Mesendoderm (in vitro differentiated cells): Measurements from ENCODE around the gene PPFIBP1.

Source experiments
- DNase-seq: peaks from one replicate; pipeline ENCODE4 v3.0.0; 2013
- H2AK5ac ChIP-seq: 2 replicates; pipeline ENCODE4 v1.6.1; 2013; ENCODE audit warnings: low read length, inconsistent platforms
- H2BK120ac ChIP-seq: 2 replicates; pipeline ENCODE4 v1.6.1; 2013; ENCODE audit warnings: low read depth, mild to moderate bottlenecking, low read length, moderate library complexity, mixed read lengths
- H2BK15ac ChIP-seq: replicated peaks from 2 replicates; pipeline ENCODE4 v1.6.1; 2013; ENCODE audit warnings: low read depth, mild to moderate bottlenecking, moderate library complexity
- H2BK5ac ChIP-seq: 2 replicates; pipeline ENCODE4 v1.6.1; 2013; ENCODE audit warnings: low read length, inconsistent platforms
- H3K18ac ChIP-seq: 2 replicates; pipeline ENCODE4 v1.6.1; 2013; ENCODE audit warnings: mild to moderate bottlenecking, low read length, mixed read lengths
- H3K23ac ChIP-seq: one replicate; pipeline ENCODE4 v1.6.1; 2013; ENCODE audit warnings: low read length
- H3K27ac ChIP-seq: 2 replicates; pipeline ENCODE4 v1.5.1; 2013; ENCODE audit warnings: low read depth, mild to moderate bottlenecking, inconsistent platforms, low read length, moderate library complexity
- H3K27me3 ChIP-seq: 2 replicates; pipeline ENCODE4 v1.6.1; 2013; ENCODE audit warnings: low read length, control low read depth, mild to moderate bottlenecking, inconsistent platforms; ENCODE audit not compliant: insufficient read depth, poor library complexity
- H3K36me3 ChIP-seq: 2 replicates; pipeline ENCODE4 v1.6.1; 2013; ENCODE audit warnings: low read length, inconsistent platforms; ENCODE audit not compliant: control insufficient read depth, insufficient read depth
- H3K4ac ChIP-seq: one replicate; pipeline ENCODE4 v1.6.1; 2013; ENCODE audit warnings: low read depth, mild to moderate bottlenecking, low read length, moderate library complexity
- H3K4me1 ChIP-seq: 2 replicates; pipeline ENCODE4 v1.6.1; 2013; ENCODE audit warnings: low read depth, low read length, inconsistent platforms; ENCODE audit not compliant: control insufficient read depth
- H3K4me2 ChIP-seq: 2 replicates; pipeline ENCODE4 v1.6.1; 2013; ENCODE audit warnings: low read length
- H3K4me3 ChIP-seq: 2 replicates; pipeline ENCODE4 v1.5.1; 2013; ENCODE audit warnings: mild to moderate bottlenecking, low read length
- H3K56ac ChIP-seq: one replicate; pipeline ENCODE4 v1.6.1; 2013; ENCODE audit warnings: low read length
- H3K79me1 ChIP-seq: 2 replicates; pipeline ENCODE4 v1.6.1; 2013; ENCODE audit warnings: low read length, inconsistent platforms
- H3K79me2 ChIP-seq: 2 replicates; pipeline ENCODE4 v1.6.1; 2013; ENCODE audit warnings: mild to moderate bottlenecking, low read length; ENCODE audit not compliant: control insufficient read depth, insufficient read depth
- H3K9ac ChIP-seq: 2 replicates; pipeline ENCODE4 v1.6.1; 2013; ENCODE audit warnings: low read length, inconsistent platforms
- H4K5ac ChIP-seq: one replicate; pipeline ENCODE4 v1.6.1; 2013; ENCODE audit warnings: low read length
- H4K8ac ChIP-seq: one replicate; pipeline ENCODE4 v1.6.1; 2013; ENCODE audit warnings: low read depth, mild to moderate bottlenecking, control low read depth, low read length, moderate library complexity
- WGBS: extraction: QIAGEN DNeasy Blood & Tissue Kit; methylation state at CpG from one replicate; pipeline ENCODE4 v1.1.7; 2013; ENCODE audit warnings: low lambda C conversion rate, missing lambda C conversion rate; ENCODE audit not compliant: insufficient coverage; ENCODE audit errors: extremely low coverage; 5-methylcytosine and 5-hydroxymethylcytosine counted together

Gene PPFIBP1

GRCh38 chr12:27545665-27546064, 21.7 kb downstream of the PPFIBP1 start:
- no peak overlapping the region for H3K4ac ChIP-seq
- no peak overlapping the region for H2BK120ac ChIP-seq
- no peak overlapping the region for H2BK15ac ChIP-seq
- H4K8ac ChIP-seq, result no peak overlapping the region
- H3K79me1 ChIP-seq, result peaks cover 39% of the 10 kb centered on the region
- H4K5ac ChIP-seq, result no peak overlapping the region
- no peak overlapping the region for H3K27ac ChIP-seq
- H3K4me1 ChIP-seq, result peaks cover 8% of the 10 kb centered on the region
- H3K18ac ChIP-seq, result no peak overlapping the region
- no peak overlapping the region for H3K4me3 ChIP-seq
- H2BK5ac ChIP-seq, result no peak overlapping the region
- no peak overlapping the region for H2AK5ac ChIP-seq
- no peak overlapping the region for H3K4me2 ChIP-seq
- no peak overlapping the region for H3K23ac ChIP-seq
- WGBS, result no CpG with 5 or more reads among the region's 9 CpGs
- H3K79me2 ChIP-seq, result peaks cover 49% of the 10 kb centered on the region
- no peak for DNase-seq
- H3K56ac ChIP-seq, result no peak overlapping the region
- no peaks in the 10 kb centered on the region for H3K36me3 ChIP-seq
- no peaks in the 10 kb centered on the region for H3K27me3 ChIP-seq
- no peak overlapping the region for H3K9ac ChIP-seq

- H3K4me2 ChIP-seq, result no peak overlapping the region
- H4K8ac ChIP-seq, result no peak overlapping the region
- H3K27me3 ChIP-seq, result no peaks in the 10 kb centered on the region
- H2BK5ac ChIP-seq, result no peak overlapping the region
- peaks cover 39% of the 10 kb centered on the region for H3K79me1 ChIP-seq
- no peak overlapping the region for H3K4me3 ChIP-seq
- no CpG with 5 or more reads among the region's 5 CpGs for WGBS
- H3K9ac ChIP-seq, result no peak overlapping the region
- H2BK15ac ChIP-seq, result no peak overlapping the region
- peaks cover 5% of the 10 kb centered on the region for H3K4me1 ChIP-seq
- no peak overlapping the region for H4K5ac ChIP-seq
- DNase-seq, result no peak
- H3K27ac ChIP-seq, result no peak overlapping the region
- no peak overlapping the region for H3K4ac ChIP-seq
- no peak overlapping the region for H3K56ac ChIP-seq
- H3K23ac ChIP-seq, result no peak overlapping the region
- no peak overlapping the region for H3K18ac ChIP-seq
- H3K36me3 ChIP-seq, result no peaks in the 10 kb centered on the region
- H3K79me2 ChIP-seq, result peaks cover 42% of the 10 kb centered on the region
- no peak overlapping the region for H2AK5ac ChIP-seq
- no peak overlapping the region for H2BK120ac ChIP-seq
Measured at GRCh38 chr12:27547592-27547991, 23.6 kb downstream of the PPFIBP1 start.

DNA sequence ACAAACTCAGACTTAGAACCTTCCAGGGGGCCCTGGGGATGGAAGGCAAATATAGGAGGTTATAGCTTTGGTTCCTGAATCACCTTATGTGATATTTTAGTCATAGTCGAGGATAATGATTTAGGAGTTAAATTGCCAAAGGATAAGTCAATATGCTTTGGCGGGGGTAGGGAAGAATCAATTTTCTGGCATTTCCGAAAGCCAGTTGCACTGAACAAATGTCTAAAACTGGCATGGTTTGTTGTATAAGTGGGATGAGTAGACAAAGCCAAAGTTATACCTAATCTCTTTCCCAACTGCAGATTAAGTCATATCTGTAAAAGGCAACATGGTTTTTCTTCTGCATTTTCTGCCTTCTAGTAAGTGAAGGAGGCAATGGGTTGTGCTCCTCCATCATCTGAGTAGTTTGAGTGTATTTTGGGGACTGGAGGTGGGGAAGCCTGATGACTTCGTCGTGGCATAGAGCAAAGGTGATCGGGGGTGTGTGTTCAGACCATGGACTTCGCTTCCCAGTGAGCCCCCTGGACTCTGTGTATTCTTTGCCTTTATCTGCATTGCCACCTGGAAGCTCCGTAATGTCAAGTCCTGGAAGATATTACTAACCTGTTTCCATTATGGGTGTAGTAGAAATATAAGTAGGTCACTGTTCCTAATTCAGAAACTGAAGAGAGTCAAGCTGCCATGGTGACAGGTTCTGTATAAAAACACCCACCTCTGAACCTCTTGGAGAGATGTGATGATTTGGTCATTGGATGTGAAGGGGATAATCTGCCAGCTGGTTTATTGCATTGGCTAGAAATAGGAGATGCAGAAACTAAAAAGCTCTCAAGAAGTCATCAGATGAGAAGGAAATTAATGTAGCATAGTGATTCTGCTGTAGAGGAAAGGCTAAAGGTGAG, 24.5 kb downstream of the PPFIBP1 start:
- DNase-seq, result no peak
- Histone ChIP-seq H2BK15ac (no peak overlapping the region), H4K8ac (no peak overlapping the region), H3K4me1 (peaks cover 14% of the 10 kb centered on the region), H4K5ac (no peak overlapping the region), H3K79me2 (peaks cover 45% of the 10 kb centered on the region), H3K79me1 (peaks cover 45% of the 10 kb centered on the region), H3K4me3 (no peak overlapping the region), H3K27me3 (no peaks in the 10 kb centered on the region), H3K4me2 (no peak overlapping the region), H3K56ac (no peak overlapping the region), H3K9ac (no peak overlapping the region), H2AK5ac (no peak overlapping the region), H2BK120ac (no peak overlapping the region), H3K4ac (no peak overlapping the region), H3K27ac (no peak overlapping the region), H3K23ac (no peak overlapping the region), H3K36me3 (no peaks in the 10 kb centered on the region), H2BK5ac (no peak overlapping the region), H3K18ac (no peak overlapping the region)
- no CpG with 5 or more reads among the region's 8 CpGs for WGBS

- H4K5ac ChIP-seq, result no peak overlapping the region
- H3K79me2 ChIP-seq, result peaks cover 46% of the 10 kb centered on the region
- H3K18ac ChIP-seq, result no peak overlapping the region
- no peak overlapping the region for H3K9ac ChIP-seq
- no peak for DNase-seq
- H3K27ac ChIP-seq, result no peak overlapping the region
- no CpG with 5 or more reads among the region's 8 CpGs for WGBS
- H2AK5ac ChIP-seq, result no peak overlapping the region
- peaks cover 22% of the 10 kb centered on the region for H3K4me1 ChIP-seq
- no peak overlapping the region for H3K23ac ChIP-seq
- H3K4me2 ChIP-seq, result no peak overlapping the region
- H2BK15ac ChIP-seq, result no peak overlapping the region
- H3K36me3 ChIP-seq, result no peaks in the 10 kb centered on the region
- H2BK5ac ChIP-seq, result no peak overlapping the region
- H3K56ac ChIP-seq, result no peak overlapping the region
- H3K79me1 ChIP-seq, result peaks cover 43% of the 10 kb centered on the region
- no peaks in the 10 kb centered on the region for H3K27me3 ChIP-seq
- H3K4ac ChIP-seq, result no peak overlapping the region
- H3K4me3 ChIP-seq, result no peak overlapping the region
- no peak overlapping the region for H4K8ac ChIP-seq
- no peak overlapping the region for H2BK120ac ChIP-seq
Measured at GRCh38 chr12:27549236-27549800, 25.3 kb downstream of the PPFIBP1 start.

GRCh38 chr12:27549801-27550652, 26.0 kb downstream of the PPFIBP1 start:
- Histone ChIP-seq H2BK120ac (no peak overlapping the region), H4K8ac (no peak overlapping the region), H3K27me3 (no peaks in the 10 kb centered on the region), H3K9ac (no peak overlapping the region), H3K4me2 (no peak overlapping the region), H3K4me1 (peaks cover 27% of the 10 kb centered on the region), H3K79me2 (peaks cover 51% of the 10 kb centered on the region), H3K18ac (no peak overlapping the region), H3K4me3 (no peak overlapping the region), H3K36me3 (no peaks in the 10 kb centered on the region), H2AK5ac (no peak overlapping the region), H3K4ac (no peak overlapping the region), H4K5ac (no peak overlapping the region), H2BK15ac (no peak overlapping the region), H3K23ac (no peak overlapping the region), H3K79me1 (peaks cover 45% of the 10 kb centered on the region), H2BK5ac (no peak overlapping the region), H3K56ac (no peak overlapping the region), H3K27ac (no peak overlapping the region)
- WGBS, result no CpG with 5 or more reads among the region's 12 CpGs
- peak; percentile 86 for DNase-seq
